Nephron (organoid): ENCODE results near the gene CMC2.
A peak's percentile ranks its signal among the peaks of the same experiment; 100 is the strongest.

Experiments used
- H3K27ac Mint-ChIP-seq, 3 experiments: 2 replicates each; pipeline ENCODE4 v1.8.0; 2020; ENCODE audit warnings: mixed read lengths in 3 of 3, mild to moderate bottlenecking in 2 of 3, moderate library complexity in 1 of 3
- H3K27me3 Mint-ChIP-seq: 2 replicates; pipeline ENCODE4 v1.8.0; 2021; ENCODE audit warnings: low read depth, mild to moderate bottlenecking, moderate library complexity, mixed read lengths
- H3K36me3 Mint-ChIP-seq: 2 replicates; pipeline ENCODE4 v1.8.0; 2020; ENCODE audit warnings: low read depth, mixed read lengths
- H3K4me1 Mint-ChIP-seq: 2 replicates; pipeline ENCODE4 v1.8.0; 2020; ENCODE audit warnings: mixed read lengths
- H3K4me3 Mint-ChIP-seq, 3 experiments: 2 replicates each; pipeline ENCODE4 v1.8.0; 2020; ENCODE audit warnings: mild to moderate bottlenecking in 3 of 3, mixed read lengths in 3 of 3, moderate library complexity in 2 of 3
- H3K9me3 Mint-ChIP-seq: 2 replicates; pipeline ENCODE4 v1.8.0; 2020; ENCODE audit warnings: mixed read lengths
- CTCF ChIP-seq, 3 experiments: fragments of 200-600 bp; sonication (generic); IDR thresholded peaks; one replicate each; pipeline ENCODE4 v1.5.0; 2021; ENCODE audit warnings: antibody characterized with exemption in 3 of 3; ENCODE audit not compliant: unreplicated experiment in 3 of 3

The CMC2 gene

GRCh38 chr16:80981103-80981502, 25.6 kb downstream of the CMC2 start:
- TF ChIP-seq CTCF (IDR thresholded peaks at IDR 0.05; ENCODE audit: unreplicated experiment in 3 of 3) = no peak
- Mint-ChIP-seq H3K4me1 (no peaks in the 10 kb centered on the region), H3K36me3 (peaks cover 30% of the 10 kb centered on the region), H3K4me3 (no peak overlapping the region), H3K9me3 (no peaks in the 10 kb centered on the region), H3K27ac (no peak overlapping the region), H3K27me3 (no peaks in the 10 kb centered on the region)

- Mint-ChIP-seq H3K4me1 (no peaks in the 10 kb centered on the region), H3K27me3 (no peaks in the 10 kb centered on the region), H3K36me3 (peaks cover 38% of the 10 kb centered on the region)
Measured at GRCh38 chr16:80976946-80977345, 29.7 kb downstream of the CMC2 start.

GRCh38 chr16:80974649-80975376, 31.9 kb downstream of the CMC2 start:
- no peak overlapping the region for H3K4me3 Mint-ChIP-seq
- H3K27ac Mint-ChIP-seq = no peak overlapping the region
- peak; percentile 19 to 46 (median 28) for TF ChIP-seq CTCF (IDR thresholded peaks at IDR 0.05; ENCODE audit: unreplicated experiment in 3 of 3)
- H3K9me3 Mint-ChIP-seq = no peaks in the 10 kb centered on the region
- peaks cover 37% of the 10 kb centered on the region for H3K36me3 Mint-ChIP-seq
- no peaks in the 10 kb centered on the region for H3K27me3 Mint-ChIP-seq
- H3K4me1 Mint-ChIP-seq = no peaks in the 10 kb centered on the region

More at GRCh38 chr16:80976946-80977345, 29.7 kb downstream of the CMC2 start:
- H3K9me3 Mint-ChIP-seq = no peaks in the 10 kb centered on the region
- no peak for TF ChIP-seq CTCF (IDR thresholded peaks at IDR 0.05; ENCODE audit: unreplicated experiment in 3 of 3)
- no peak overlapping the region for H3K27ac Mint-ChIP-seq
- H3K4me3 Mint-ChIP-seq = no peak overlapping the region

GRCh38 chr16:80973991-80974390, 32.7 kb downstream of the CMC2 start:
- Mint-ChIP-seq H3K4me3 (no peak overlapping the region), H3K4me1 (no peaks in the 10 kb centered on the region), H3K27me3 (no peaks in the 10 kb centered on the region), H3K36me3 (peaks cover 41% of the 10 kb centered on the region), H3K27ac (no peak overlapping the region), H3K9me3 (no peaks in the 10 kb centered on the region)
- TF ChIP-seq CTCF (IDR thresholded peaks at IDR 0.05; ENCODE audit: unreplicated experiment in 3 of 3) = no peak

- TF ChIP-seq CTCF (IDR thresholded peaks at IDR 0.05; ENCODE audit: unreplicated experiment in 3 of 3) = no peak
- Mint-ChIP-seq H3K27ac (no peak overlapping the region), H3K36me3 (peaks cover 43% of the 10 kb centered on the region), H3K4me3 (no peak overlapping the region), H3K4me1 (no peaks in the 10 kb centered on the region), H3K27me3 (no peaks in the 10 kb centered on the region), H3K9me3 (no peaks in the 10 kb centered on the region)
Measured at GRCh38 chr16:80972611-80973010, 34.1 kb downstream of the CMC2 start.

GRCh38 chr16:80971819-80972218, 34.9 kb downstream of the CMC2 start:
- TF ChIP-seq CTCF (IDR thresholded peaks at IDR 0.05; ENCODE audit: unreplicated experiment in 3 of 3) = no peak
- Mint-ChIP-seq H3K27ac (no peak overlapping the region), H3K4me3 (no peak overlapping the region), H3K36me3 (peaks cover 40% of the 10 kb centered on the region), H3K27me3 (no peaks in the 10 kb centered on the region), H3K4me1 (no peaks in the 10 kb centered on the region), H3K9me3 (no peaks in the 10 kb centered on the region)
